ENCODE measurements around the gene GRM4. TPM values are rescaled to one million over a fixed set of nuclear protein-coding genes. Genes with fewer than 3 reads are reported as not detected.

The GRM4 gene
- total and polyA plus RNA-seq, 10 of the 15 experiments (the other 5 are each of a cell fraction or from before 2014, with no cell fraction given): 0.01 to 0.31 (median 0.05) TPM; not detected in 2

GRCh38 chr6:34046617-34047016 lies 99.3 kb downstream of the GRM4 start (continued):
- TF ChIP-seq SMC3 (IDR thresholded peaks at IDR 0.05; ENCODE audit: borderline replicate concordance, low read length) (no peak), SIN3A (IDR thresholded peaks at IDR 0.05; ENCODE audit: low read depth, low read length) (no peak), PAX8 (IDR thresholded peaks at IDR 0.05) (no peak), RAD21 (IDR thresholded peaks at IDR 0.05; ENCODE audit: insufficient read depth, low read depth, low read length) (no peak), CHD1 (IDR thresholded peaks at IDR 0.05; ENCODE audit: low read depth, low read length) (no peak), CHD4 (IDR thresholded peaks at IDR 0.05) (no peak)

- no peak for ATAC-seq
- in situ Hi-C loops (cut with MboI) (no loop called here), intact Hi-C loops (cut with micrococcal nuclease; ENCODE audit: unreplicated experiment) (no loop called here)
- 49% methylated on average over 8 of the region's 8 CpGs for WGBS (ENCODE audit: insufficient coverage, insufficient replicate concordance, low lambda C conversion rate, missing lambda C conversion rate)
- Histone ChIP-seq H3K27me3 (replicated peaks in 1 of 2; ENCODE audit: control insufficient read depth in 2 of 2, insufficient read depth in 2 of 2, low read length in 1 of 2) (no peaks in the 10 kb centered on the region; a peak in 1 of 4 replicates), H4K20me1 (ENCODE audit: control insufficient read depth, insufficient read depth) (no peaks in the 10 kb centered on the region), H3K27ac (ENCODE audit: control insufficient read depth, insufficient read depth) (no peak overlapping the region), H3K79me2 (ENCODE audit: control insufficient read depth, insufficient read depth, low read length) (no peaks in the 10 kb centered on the region), H3K4me2 (ENCODE audit: control insufficient read depth, insufficient read depth) (no peak overlapping the region), H3K9me3 (replicated peaks; ENCODE audit: control insufficient read depth, insufficient read depth, low read length) (no peaks in the 10 kb centered on the region), H3K4me3 (no peak overlapping the region), H3K9ac (ENCODE audit: control insufficient read depth, insufficient read depth, low read length) (no peak overlapping the region), H3K4me1 (ENCODE audit: control insufficient read depth, insufficient read depth, low read length) (peaks cover 6% of the 10 kb centered on the region), H2AFZ (ENCODE audit: control insufficient read depth, low read depth, low read length) (no peak overlapping the region), H3K36me3 (ENCODE audit: control insufficient read depth in 2 of 2, insufficient read depth in 2 of 2, low read length in 1 of 2) (no peaks in the 10 kb centered on the region)
- ChIA-PET CTCF (interaction anchor here (1.1 to 1.4 kb wide), 2 partner anchors 9 to 334 kb away, joined by 3 to 4 read pairs; no protein-coding TSS in a partner anchor), SMC1A (ENCODE audit: uncharacterized antibody, unreplicated experiment) (no interaction called here), POLR2A (no interaction called here), RAD21 (ENCODE audit: unreplicated experiment) (no interaction called here)
- no peak for TF ChIP-seq FOXM1 (IDR thresholded peaks at IDR 0.05; ENCODE audit: low read depth, low read length)
- no peak for TF ChIP-seq HDAC2 (IDR thresholded peaks at IDR 0.05)
- TF ChIP-seq ZZZ3 (IDR thresholded peaks at IDR 0.05; ENCODE audit: control insufficient read depth, insufficient read length, low read depth): no peak
- no peak for TF ChIP-seq E2F8 (IDR thresholded peaks at IDR 0.05; ENCODE audit: low read depth, partially characterized antibody)
- no peak for DNase-seq (ENCODE audit: low read depth, low spot score)
- BruUV-seq (replicated peaks): no TSS peak
- FAIRE-seq: no peak
These were observed 100.1 kb downstream of the GRM4 start for GRCh38 chr6:34045771-34046170.

Data from GM12878 (cell line).